SK-N-SH (cell line): ENCODE measurements around the gene CELSR3. TPM values are rescaled to one million over a fixed set of nuclear protein-coding genes. Genes with fewer than 3 reads are reported as not detected.
A peak's percentile ranks its signal among the peaks of the same experiment; 100 is the strongest.

Experiments
- CTCF ChIA-PET: fragments of 300-600, 350-600 bp; formaldehyde crosslinking; extraction: SDS; loops from one replicate; lab custom pipeline; 2021; lab: Yijun Ruan, JAX
- POLR2A ChIA-PET: fragments of 350-600 bp; sonication (Branson Sonifier 250); formaldehyde crosslinking; extraction: SDS; loops from one replicate; lab custom pipeline; 2020; ENCODE audit warnings: antibody characterized with exemption, inconsistent platforms; lab: Yijun Ruan, JAX
- DNase-seq: peaks from one replicate; pipeline ENCODE4 v3.0.0; 2012
- H2AFZ ChIP-seq: fragments of 200-600 bp; sonication (generic); 2 replicates; pipeline ENCODE4 v1.8.1; 2016; ENCODE audit warnings: antibody characterized with exemption, mild to moderate bottlenecking, low read depth
- H3F3A ChIP-seq: fragments of 200-600 bp; sonication (generic); replicated peaks from 2 replicates; pipeline ENCODE3; 2016; ENCODE audit warnings: antibody characterized with exemption, mild to moderate bottlenecking; ENCODE audit not compliant: insufficient read depth
- H3K27ac ChIP-seq, 2 experiments: fragments of 200-500 bp in 1 of 2; fragments of 200-600 bp in 1 of 2; sonication (Bioruptor generic) in 1 of 2; sonication (generic), shearing (Covaris generic) in 1 of 2; 2 replicates each; pipeline versions ENCODE4 v1.5.1 to v1.6.1; 2014 to 2016; ENCODE audit warnings: low read depth in 2 of 2, inconsistent platforms in 1 of 2, low read length in 1 of 2, mild to moderate bottlenecking in 1 of 2, mixed read lengths in 1 of 2
- H3K27me3 ChIP-seq: fragments of 200-600 bp; sonication (generic), shearing (Covaris generic); 2 replicates; pipeline ENCODE4 v1.6.1; 2016; ENCODE audit warnings: mixed run types; ENCODE audit not compliant: insufficient read depth
- H3K36me3 ChIP-seq, 2 experiments: fragments of 200-500 bp in 1 of 2; fragments of 200-600 bp in 1 of 2; sonication (Bioruptor generic) in 1 of 2; sonication (generic) in 1 of 2; replicated peaks in 1 of 2; 2 replicates each; pipeline versions ENCODE3 to v1.5.1; 2014 to 2016; ENCODE audit warnings: low read length in 1 of 2, mild to moderate bottlenecking in 1 of 2; ENCODE audit not compliant: insufficient read depth in 2 of 2, control insufficient read depth in 1 of 2
- H3K4me1 ChIP-seq, 2 experiments: fragments of 200-500 bp in 1 of 2; fragments of 200-600 bp in 1 of 2; sonication (Bioruptor generic) in 1 of 2; sonication (generic), shearing (Covaris generic) in 1 of 2; 2 replicates each; pipeline versions ENCODE4 v1.5.1 to v1.6.1; 2014 to 2016; ENCODE audit warnings: low read depth in 1 of 2, low read length in 1 of 2, mixed run types in 1 of 2; ENCODE audit not compliant: insufficient read depth in 2 of 2, control insufficient read depth in 1 of 2
- H3K4me2 ChIP-seq: fragments of 200-600 bp; sonication (generic), shearing (Covaris generic); 2 replicates; pipeline ENCODE4 v1.6.1; 2017; ENCODE audit warnings: mixed run types
- H3K4me3 ChIP-seq, 2 experiments: fragments of 200-500 bp in 1 of 2; fragments of 200-600 bp in 1 of 2; sonication (Bioruptor generic) in 1 of 2; sonication (generic), shearing (Covaris generic) in 1 of 2; 2 replicates each; pipeline versions ENCODE4 v1.5.1 to v1.8.1; 2014 to 2016; ENCODE audit warnings: low read depth in 2 of 2, inconsistent platforms in 1 of 2, low read length in 1 of 2, mild to moderate bottlenecking in 1 of 2, mixed read lengths in 1 of 2, moderate library complexity in 1 of 2
- H3K79me2 ChIP-seq: fragments of 200-600 bp; sonication (generic); 2 replicates; pipeline ENCODE4 v1.8.1; 2017; ENCODE audit warnings: mild to moderate bottlenecking; ENCODE audit not compliant: insufficient read depth
- H3K9ac ChIP-seq: fragments of 200-600 bp; sonication (generic); 2 replicates; pipeline ENCODE4 v1.6.1; 2017; ENCODE audit warnings: mixed run types
- H3K9me2 ChIP-seq: fragments of 200-600 bp; sonication (generic); 2 replicates; pipeline ENCODE4 v1.6.1; 2017; ENCODE audit warnings: mixed run types
- H3K9me3 ChIP-seq: fragments of 200-600 bp; sonication (generic); 2 replicates; pipeline ENCODE4 v1.6.1; 2017; ENCODE audit warnings: mixed run types, mild to moderate bottlenecking, moderate library complexity
- H4K20me1 ChIP-seq: fragments of 200-600 bp; sonication (generic); 2 replicates; pipeline ENCODE4 v1.6.1; 2017; ENCODE audit warnings: mild to moderate bottlenecking, mixed run types; ENCODE audit not compliant: insufficient read depth
- EP300 ChIP-seq, 2 experiments: IDR thresholded peaks; 2 replicates each; pipeline versions ENCODE4 v1.4.0 to v1.6.1; 2012; ENCODE audit warnings: borderline replicate concordance in 1 of 2, low read depth in 1 of 2, low read length in 1 of 2
- FOXM1 ChIP-seq: IDR thresholded peaks from 2 replicates; pipeline ENCODE4 v1.4.0; 2012; ENCODE audit warnings: low read depth, mild to moderate bottlenecking
- GATA2 ChIP-seq: sonication (generic); formaldehyde crosslinking; IDR thresholded peaks from 2 replicates; pipeline ENCODE4 v1.5.0; 2020; ENCODE audit warnings: mild to moderate bottlenecking, missing genetic modification reagents
- JUND ChIP-seq: IDR thresholded peaks from 2 replicates; pipeline ENCODE4 v1.4.0; 2012
- MXI1 ChIP-seq: IDR thresholded peaks from 2 replicates; pipeline ENCODE4 v1.6.1; 2012; ENCODE audit warnings: mild to moderate bottlenecking, low read depth, low read length, improper control_type of control experiment
- NRF1 ChIP-seq: IDR thresholded peaks from 2 replicates; pipeline ENCODE4 v1.6.1; 2012; ENCODE audit warnings: low read depth, mild to moderate bottlenecking, low read length
- RCOR1 ChIP-seq: fragments of 150-350 bp; IDR thresholded peaks from 2 replicates; pipeline ENCODE4 v1.6.1; 2017; ENCODE audit warnings: antibody characterized with exemption, low read length
- RFX5 ChIP-seq: IDR thresholded peaks from 2 replicates; pipeline ENCODE4 v1.6.1; 2012; ENCODE audit warnings: mild to moderate bottlenecking, improper control_type of control experiment, low read length
- SIN3A ChIP-seq: IDR thresholded peaks from 2 replicates; pipeline ENCODE4 v1.6.1; 2012; ENCODE audit warnings: low read depth, mild to moderate bottlenecking, low read length, moderate library complexity, borderline replicate concordance
- TAF1 ChIP-seq: IDR thresholded peaks from 2 replicates; pipeline ENCODE4 v1.6.1; 2012; ENCODE audit warnings: low read depth, mild to moderate bottlenecking, low read length, moderate library complexity, borderline replicate concordance
- TCF12 ChIP-seq: IDR thresholded peaks from 2 replicates; pipeline ENCODE4 v1.4.0; 2012
- TEAD4 ChIP-seq: IDR thresholded peaks from 2 replicates; pipeline ENCODE4 v1.4.0; 2012; ENCODE audit warnings: mild to moderate bottlenecking, borderline replicate concordance; ENCODE audit not compliant: insufficient read depth
- WGBS: methylation state at CpG from one replicate; pipeline ENCODE4 v1.1.6; 2017; ENCODE audit warnings: low lambda C conversion rate; 5-methylcytosine and 5-hydroxymethylcytosine counted together
- polyA plus RNA-seq, 3 experiments: library from polyadenylated mRNA; depleted of rRNA; stranded (reverse); fragments of >200 nt; gene quantifications; 2 replicates each; pipeline ENCODE4 v1.2.3, GENCODE V29; 2012
- TF ChIP-seq, protein P1 (sequence below): IDR thresholded peaks from 2 replicates; pipeline ENCODE4 v1.4.0; 2012; ENCODE audit warnings: low read depth
- TF ChIP-seq, protein P2 (sequence below): IDR thresholded peaks from 2 replicates; pipeline ENCODE4 v1.6.1; 2012; ENCODE audit warnings: mild to moderate bottlenecking, low read depth, low read length, moderate library complexity
- TF ChIP-seq, protein P3 (sequence below): fragments of 200-600 bp; sonication (generic); IDR thresholded peaks from 2 replicates; pipeline ENCODE4 v1.6.1; 2017; ENCODE audit warnings: antibody characterized with exemption, mild to moderate bottlenecking, moderate library complexity
- TF ChIP-seq, protein P4 (sequence below): IDR thresholded peaks from 2 replicates; pipeline ENCODE4 v1.4.0; 2012; ENCODE audit warnings: low read depth, borderline replicate concordance
- TF ChIP-seq, protein P5 (sequence below): IDR thresholded peaks from 2 replicates; pipeline ENCODE4 v1.4.0; 2012; ENCODE audit warnings: low read depth, borderline replicate concordance
- TF ChIP-seq, protein P6 (sequence below): fragments of 150-350 bp; IDR thresholded peaks from 2 replicates; pipeline ENCODE4 v1.6.1; 2016; ENCODE audit warnings: mild to moderate bottlenecking, low read depth, low read length

Gene CELSR3
- polyA plus RNA-seq, 1 of the 3 experiments (the other 2 are of a cell fraction), result 11.7 TPM

DNA sequence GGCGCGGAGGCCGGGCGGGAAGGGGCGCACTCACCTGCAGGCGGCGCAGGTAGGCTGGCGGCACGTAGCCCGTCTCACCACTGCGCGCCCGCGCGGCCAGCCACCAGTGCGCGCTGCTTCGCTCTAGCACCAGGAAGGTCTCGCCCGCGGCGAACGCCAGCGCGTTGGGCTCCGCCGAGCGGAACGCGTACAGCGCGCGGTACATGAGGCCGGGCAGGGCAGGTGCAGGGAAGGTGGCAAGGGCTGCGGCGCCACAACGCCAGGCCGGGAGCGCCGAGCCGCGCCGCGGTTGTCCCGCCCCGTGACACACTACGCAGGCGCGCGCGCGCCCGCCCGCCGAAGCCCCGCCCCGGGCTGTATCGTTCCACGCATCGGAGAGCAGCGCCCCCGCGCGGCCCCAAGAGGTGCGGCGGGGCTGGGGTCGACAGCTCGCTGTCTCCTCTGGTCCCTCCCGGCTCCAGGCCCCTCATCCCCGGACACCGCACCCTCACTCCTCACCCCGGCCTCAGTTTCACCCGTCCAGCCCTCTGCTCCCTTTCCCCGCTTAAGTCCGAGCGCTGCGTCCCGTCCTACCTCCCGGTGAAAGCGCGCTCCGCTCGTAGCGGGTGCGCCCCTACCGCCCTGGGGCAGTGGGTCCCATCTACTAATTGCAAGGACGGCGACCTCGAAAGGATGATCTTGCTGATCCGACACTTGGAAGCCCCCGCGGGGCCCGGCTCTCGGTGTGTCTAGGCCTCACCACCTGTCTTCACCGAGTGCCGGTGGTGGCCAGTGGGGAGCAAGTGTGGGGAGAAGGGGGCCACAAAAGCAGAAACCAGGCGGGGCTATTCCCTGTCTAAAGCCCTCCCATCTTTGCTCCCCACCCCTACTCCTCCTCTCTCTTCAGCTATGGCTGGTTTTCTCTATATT is 23.2 kb upstream of the CELSR3 start, which contains the start of gene NCKIPSD (continued):
- TF ChIP-seq, protein P1, sequence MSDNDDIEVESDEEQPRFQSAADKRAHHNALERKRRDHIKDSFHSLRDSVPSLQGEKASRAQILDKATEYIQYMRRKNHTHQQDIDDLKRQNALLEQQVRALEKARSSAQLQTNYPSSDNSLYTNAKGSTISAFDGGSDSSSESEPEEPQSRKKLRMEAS, result peak; percentile 49; the same call in 1 of the 2 replicates
- TF ChIP-seq RFX5 (no peak), GATA2 (CRISPR knock-in tag) (peak; percentile 86), FOXM1 (no peak), MXI1 (peak; percentile 71; the same call in 1 of the 2 replicates)

DNA sequence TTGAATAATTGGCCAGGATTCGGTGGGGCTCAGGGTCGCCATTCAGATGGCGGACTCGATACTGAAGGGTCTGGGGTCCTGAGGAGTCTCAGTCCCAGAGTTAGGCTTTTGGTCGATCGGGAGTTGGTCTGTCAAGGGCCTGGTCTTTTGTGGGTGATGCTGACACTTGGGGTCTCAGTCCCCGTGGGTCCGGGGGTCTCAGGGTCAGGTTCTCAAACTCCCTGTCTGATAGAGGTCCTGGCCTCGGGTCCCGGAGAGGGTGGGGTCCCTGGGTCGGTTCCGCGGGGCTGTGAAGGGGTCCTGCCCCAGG is 22.6 kb upstream of the CELSR3 start:
- POLR2A ChIA-PET, result interaction anchor here (0.7 to 1.0 kb wide), 4 partner anchors 21 to 55 kb away, joined by 3 to 5 read pairs (median 4); partner anchors contain the start of genes CELSR3 and IP6K2
- Histone ChIP-seq H3F3A (peaks cover 18% of the 10 kb centered on the region), H3K4me2 (peak overlapping the region; percentile 99), H3K79me2 (peaks cover 30% of the 10 kb centered on the region), H3K36me3 (peaks cover 18 to 51% of the 10 kb centered on the region in 2 experiments), H3K9me2 (no peaks in the 10 kb centered on the region), H4K20me1 (peaks cover 31% of the 10 kb centered on the region), H3K9ac (peak overlapping the region; percentile 77), H3K4me3 (peak overlapping the region; percentile 85 to 96), H2AFZ (peak overlapping the region; percentile 84; the same call in 1 of the 2 replicates), H3K27ac (peak overlapping the region in 1 of 2 experiments; percentile 85; a peak in 2 of 4 replicates), H3K27me3 (no peaks in the 10 kb centered on the region), H3K4me1 (peaks cover 20 to 47% of the 10 kb centered on the region in 2 experiments), H3K9me3 (no peaks in the 10 kb centered on the region)
- CTCF ChIA-PET, result interaction anchor here (0.9 to 2.8 kb wide), 14 partner anchors 10 to 447 kb away, joined by 3 to 20 read pairs (median 4); partner anchors contain the start of genes CELSR3, IP6K2 and SLC26A6
- no peak for DNase-seq
- TF ChIP-seq TEAD4, result no peak
- no peak for TF ChIP-seq TAF1
- TF ChIP-seq TCF12, result no peak
- no peak for TF ChIP-seq EP300 (IDR thresholded peaks at IDR 0.05; ENCODE audit: borderline replicate concordance in 1 of 2, low read depth in 1 of 2, low read length in 1 of 2)
- TF ChIP-seq, protein P2, sequence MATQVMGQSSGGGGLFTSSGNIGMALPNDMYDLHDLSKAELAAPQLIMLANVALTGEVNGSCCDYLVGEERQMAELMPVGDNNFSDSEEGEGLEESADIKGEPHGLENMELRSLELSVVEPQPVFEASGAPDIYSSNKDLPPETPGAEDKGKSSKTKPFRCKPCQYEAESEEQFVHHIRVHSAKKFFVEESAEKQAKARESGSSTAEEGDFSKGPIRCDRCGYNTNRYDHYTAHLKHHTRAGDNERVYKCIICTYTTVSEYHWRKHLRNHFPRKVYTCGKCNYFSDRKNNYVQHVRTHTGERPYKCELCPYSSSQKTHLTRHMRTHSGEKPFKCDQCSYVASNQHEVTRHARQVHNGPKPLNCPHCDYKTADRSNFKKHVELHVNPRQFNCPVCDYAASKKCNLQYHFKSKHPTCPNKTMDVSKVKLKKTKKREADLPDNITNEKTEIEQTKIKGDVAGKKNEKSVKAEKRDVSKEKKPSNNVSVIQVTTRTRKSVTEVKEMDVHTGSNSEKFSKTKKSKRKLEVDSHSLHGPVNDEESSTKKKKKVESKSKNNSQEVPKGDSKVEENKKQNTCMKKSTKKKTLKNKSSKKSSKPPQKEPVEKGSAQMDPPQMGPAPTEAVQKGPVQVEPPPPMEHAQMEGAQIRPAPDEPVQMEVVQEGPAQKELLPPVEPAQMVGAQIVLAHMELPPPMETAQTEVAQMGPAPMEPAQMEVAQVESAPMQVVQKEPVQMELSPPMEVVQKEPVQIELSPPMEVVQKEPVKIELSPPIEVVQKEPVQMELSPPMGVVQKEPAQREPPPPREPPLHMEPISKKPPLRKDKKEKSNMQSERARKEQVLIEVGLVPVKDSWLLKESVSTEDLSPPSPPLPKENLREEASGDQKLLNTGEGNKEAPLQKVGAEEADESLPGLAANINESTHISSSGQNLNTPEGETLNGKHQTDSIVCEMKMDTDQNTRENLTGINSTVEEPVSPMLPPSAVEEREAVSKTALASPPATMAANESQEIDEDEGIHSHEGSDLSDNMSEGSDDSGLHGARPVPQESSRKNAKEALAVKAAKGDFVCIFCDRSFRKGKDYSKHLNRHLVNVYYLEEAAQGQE, result no peak
- no peak for TF ChIP-seq GATA2 (CRISPR knock-in tag)
- TF ChIP-seq, protein P3, sequence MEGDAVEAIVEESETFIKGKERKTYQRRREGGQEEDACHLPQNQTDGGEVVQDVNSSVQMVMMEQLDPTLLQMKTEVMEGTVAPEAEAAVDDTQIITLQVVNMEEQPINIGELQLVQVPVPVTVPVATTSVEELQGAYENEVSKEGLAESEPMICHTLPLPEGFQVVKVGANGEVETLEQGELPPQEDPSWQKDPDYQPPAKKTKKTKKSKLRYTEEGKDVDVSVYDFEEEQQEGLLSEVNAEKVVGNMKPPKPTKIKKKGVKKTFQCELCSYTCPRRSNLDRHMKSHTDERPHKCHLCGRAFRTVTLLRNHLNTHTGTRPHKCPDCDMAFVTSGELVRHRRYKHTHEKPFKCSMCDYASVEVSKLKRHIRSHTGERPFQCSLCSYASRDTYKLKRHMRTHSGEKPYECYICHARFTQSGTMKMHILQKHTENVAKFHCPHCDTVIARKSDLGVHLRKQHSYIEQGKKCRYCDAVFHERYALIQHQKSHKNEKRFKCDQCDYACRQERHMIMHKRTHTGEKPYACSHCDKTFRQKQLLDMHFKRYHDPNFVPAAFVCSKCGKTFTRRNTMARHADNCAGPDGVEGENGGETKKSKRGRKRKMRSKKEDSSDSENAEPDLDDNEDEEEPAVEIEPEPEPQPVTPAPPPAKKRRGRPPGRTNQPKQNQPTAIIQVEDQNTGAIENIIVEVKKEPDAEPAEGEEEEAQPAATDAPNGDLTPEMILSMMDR, result no peak
- TF ChIP-seq, protein P4, sequence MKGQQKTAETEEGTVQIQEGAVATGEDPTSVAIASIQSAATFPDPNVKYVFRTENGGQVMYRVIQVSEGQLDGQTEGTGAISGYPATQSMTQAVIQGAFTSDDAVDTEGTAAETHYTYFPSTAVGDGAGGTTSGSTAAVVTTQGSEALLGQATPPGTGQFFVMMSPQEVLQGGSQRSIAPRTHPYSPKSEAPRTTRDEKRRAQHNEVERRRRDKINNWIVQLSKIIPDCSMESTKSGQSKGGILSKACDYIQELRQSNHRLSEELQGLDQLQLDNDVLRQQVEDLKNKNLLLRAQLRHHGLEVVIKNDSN, result no peak
- TF ChIP-seq, protein P5, sequence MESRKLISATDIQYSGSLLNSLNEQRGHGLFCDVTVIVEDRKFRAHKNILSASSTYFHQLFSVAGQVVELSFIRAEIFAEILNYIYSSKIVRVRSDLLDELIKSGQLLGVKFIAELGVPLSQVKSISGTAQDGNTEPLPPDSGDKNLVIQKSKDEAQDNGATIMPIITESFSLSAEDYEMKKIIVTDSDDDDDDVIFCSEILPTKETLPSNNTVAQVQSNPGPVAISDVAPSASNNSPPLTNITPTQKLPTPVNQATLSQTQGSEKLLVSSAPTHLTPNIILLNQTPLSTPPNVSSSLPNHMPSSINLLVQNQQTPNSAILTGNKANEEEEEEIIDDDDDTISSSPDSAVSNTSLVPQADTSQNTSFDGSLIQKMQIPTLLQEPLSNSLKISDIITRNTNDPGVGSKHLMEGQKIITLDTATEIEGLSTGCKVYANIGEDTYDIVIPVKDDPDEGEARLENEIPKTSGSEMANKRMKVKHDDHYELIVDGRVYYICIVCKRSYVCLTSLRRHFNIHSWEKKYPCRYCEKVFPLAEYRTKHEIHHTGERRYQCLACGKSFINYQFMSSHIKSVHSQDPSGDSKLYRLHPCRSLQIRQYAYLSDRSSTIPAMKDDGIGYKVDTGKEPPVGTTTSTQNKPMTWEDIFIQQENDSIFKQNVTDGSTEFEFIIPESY, result no peak
- no peak for TF ChIP-seq JUND
- TF ChIP-seq RCOR1, result no peak
- TF ChIP-seq, protein P6, sequence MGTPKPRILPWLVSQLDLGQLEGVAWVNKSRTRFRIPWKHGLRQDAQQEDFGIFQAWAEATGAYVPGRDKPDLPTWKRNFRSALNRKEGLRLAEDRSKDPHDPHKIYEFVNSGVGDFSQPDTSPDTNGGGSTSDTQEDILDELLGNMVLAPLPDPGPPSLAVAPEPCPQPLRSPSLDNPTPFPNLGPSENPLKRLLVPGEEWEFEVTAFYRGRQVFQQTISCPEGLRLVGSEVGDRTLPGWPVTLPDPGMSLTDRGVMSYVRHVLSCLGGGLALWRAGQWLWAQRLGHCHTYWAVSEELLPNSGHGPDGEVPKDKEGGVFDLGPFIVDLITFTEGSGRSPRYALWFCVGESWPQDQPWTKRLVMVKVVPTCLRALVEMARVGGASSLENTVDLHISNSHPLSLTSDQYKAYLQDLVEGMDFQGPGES, result no peak
- no peak for TF ChIP-seq NRF1
- no peak for TF ChIP-seq SIN3A
- 48% methylated on average over 6 of the region's 13 CpGs for WGBS
